Activated naive CD4-positive, alpha-beta T cell (primary cell): ENCODE results near the gene PLD2.

Source experiments
- DNase-seq, 4 experiments: peaks; one replicate each; lab custom pipeline; 2025; lab: John Stamatoyannopoulos, UW

Gene PLD2, protein sequence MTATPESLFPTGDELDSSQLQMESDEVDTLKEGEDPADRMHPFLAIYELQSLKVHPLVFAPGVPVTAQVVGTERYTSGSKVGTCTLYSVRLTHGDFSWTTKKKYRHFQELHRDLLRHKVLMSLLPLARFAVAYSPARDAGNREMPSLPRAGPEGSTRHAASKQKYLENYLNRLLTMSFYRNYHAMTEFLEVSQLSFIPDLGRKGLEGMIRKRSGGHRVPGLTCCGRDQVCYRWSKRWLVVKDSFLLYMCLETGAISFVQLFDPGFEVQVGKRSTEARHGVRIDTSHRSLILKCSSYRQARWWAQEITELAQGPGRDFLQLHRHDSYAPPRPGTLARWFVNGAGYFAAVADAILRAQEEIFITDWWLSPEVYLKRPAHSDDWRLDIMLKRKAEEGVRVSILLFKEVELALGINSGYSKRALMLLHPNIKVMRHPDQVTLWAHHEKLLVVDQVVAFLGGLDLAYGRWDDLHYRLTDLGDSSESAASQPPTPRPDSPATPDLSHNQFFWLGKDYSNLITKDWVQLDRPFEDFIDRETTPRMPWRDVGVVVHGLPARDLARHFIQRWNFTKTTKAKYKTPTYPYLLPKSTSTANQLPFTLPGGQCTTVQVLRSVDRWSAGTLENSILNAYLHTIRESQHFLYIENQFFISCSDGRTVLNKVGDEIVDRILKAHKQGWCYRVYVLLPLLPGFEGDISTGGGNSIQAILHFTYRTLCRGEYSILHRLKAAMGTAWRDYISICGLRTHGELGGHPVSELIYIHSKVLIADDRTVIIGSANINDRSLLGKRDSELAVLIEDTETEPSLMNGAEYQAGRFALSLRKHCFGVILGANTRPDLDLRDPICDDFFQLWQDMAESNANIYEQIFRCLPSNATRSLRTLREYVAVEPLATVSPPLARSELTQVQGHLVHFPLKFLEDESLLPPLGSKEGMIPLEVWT

DNA sequence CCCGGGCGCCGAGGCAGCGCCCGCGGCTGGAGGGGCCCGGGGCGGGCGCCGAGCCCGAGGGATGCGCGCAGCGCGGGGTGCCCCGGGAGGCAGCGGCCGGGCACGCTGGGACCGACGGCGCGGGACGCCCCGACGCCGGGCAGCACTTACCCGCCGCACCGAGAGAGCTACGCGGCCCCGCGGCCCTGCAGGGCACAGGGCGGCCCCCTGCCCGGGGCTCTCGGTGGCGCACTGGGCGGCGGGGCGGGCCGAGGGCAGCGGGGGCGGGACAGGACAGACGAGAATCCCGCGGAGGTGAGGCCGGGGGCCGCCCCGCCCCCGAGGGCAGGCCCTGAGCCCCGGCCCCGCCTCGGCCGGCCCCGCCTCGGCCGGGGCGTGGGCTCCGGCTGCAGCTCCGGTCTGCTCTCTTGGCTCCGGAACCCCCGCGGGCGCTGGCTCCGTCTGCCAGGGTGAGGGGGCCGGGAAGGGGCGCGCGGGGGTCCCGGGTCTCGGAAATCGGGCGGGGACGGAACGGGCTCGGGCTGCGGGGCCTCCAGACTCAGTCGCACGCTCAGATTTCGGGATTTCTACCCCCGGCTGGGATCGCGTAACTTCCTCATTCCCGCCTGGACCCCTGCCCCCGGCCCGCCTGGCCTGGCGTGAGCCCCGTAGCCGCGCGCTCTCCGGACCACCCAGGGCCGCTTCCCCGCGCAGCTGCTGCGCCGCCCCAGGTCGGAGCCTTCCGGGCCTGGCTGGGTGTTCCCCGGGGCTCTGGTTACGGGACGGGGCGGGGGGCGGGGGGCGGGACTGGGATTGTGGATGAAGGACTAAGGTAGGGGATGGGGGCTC lies at the start of gene PLD2:
PLD2 (plus strand) TSS at position 376 of the 828 bp plus-strand sequence. CDS start 621 bp downstream, outside the sequence.
- DNase-seq, result peak; percentile 38 to 80 (median 62)

DNA sequence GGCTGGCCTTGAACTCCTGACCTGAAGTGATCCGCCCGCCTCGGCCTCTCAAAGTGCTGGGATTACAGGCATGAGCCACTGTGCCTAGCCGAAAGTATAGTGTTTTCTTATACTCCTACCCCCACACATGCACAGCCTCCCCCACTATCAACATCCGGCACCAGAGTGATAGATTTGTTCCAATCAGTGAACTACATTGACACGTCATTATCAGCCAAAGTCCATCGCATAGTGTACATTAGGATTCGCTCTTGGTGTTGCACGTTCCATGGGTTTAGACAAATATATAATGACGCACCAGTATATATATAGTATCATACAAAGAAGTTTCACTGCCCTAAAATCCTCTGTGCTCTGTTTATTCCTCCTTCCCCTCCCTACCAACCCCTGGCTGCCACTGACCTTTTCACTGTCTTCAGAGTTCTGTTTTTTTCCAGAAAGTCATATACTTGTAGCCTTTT lies 47.1 kb upstream of the PLD2 start:
- DNase-seq, result no peak

DNA sequence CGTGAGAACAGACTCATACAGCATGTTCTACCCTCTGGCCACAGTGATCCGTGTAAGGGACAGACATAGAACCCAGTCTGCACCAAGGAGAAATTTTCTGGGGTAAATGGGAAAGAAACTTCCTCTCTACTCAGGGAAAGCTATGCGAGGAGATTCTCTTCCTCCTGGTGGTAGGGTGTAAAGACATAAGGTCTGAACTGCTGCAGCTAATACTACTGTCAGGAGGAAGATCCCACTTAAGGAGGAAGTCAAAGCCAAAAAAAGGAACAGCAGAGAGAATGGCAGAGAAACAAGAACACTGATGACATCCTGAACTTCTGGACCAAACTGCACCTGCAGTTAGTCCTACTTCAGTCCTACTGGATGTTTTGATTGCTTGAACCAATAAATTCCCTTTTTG lies 42.4 kb upstream of the PLD2 start:
- DNase-seq, result no peak

DNA sequence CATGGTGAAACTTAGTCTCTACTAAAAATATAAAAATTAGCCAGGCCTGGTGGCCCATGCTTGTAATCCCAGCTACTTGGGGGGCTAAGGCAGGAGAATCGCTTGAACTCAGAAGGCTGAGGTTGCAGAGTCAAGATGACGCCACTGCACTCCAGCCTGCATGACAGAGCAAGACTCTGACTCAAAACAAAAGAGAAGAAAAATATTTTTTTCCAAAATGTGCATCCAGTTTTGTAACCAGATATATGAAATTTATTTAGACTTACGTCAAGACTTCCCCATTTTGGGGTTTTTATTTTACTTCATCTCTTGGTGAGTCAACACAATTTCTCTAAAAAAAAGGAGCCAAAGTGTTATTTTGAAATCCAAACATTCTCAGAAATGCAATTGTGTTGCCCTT lies 40.8 kb upstream of the PLD2 start:
- DNase-seq, result no peak

DNA sequence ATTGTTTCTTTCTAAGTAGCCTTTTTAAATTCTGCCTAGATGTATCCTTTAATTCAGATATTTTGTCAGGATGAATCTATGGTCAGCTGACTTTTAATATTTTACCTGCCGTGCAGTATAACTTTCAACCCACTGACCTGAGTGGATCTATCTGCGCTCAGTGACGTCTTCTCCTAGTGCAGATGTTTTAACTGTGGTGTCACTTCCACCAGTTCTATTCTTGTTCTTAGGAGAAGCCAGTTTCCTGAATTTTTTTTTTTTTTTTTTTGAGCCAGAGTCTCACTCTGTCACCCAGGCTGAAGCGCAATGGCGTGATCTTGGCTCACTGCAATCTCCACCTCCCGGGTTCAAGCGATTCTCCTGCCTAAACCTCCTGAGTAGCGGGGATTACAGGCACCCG lies 40.2 kb upstream of the PLD2 start:
- DNase-seq, result no peak

DNA sequence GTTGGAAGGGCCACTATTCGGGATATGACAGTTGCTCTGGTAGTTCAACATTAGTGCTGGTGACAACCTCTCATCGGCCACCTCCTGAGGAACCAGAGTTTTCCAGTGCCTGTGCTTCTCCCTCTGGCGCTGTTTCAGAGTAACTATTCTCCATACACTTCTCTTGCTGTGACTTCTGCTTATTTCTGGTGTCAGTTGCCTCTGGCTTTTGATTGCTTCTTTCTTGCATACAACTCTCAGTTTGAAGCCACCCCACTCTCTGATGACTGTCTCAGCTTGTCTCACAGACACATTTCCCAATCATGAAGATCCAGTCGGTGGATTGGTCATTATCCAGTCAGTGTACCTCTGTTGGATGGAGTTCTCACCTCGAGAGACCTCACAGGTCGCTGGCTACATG lies 38.7 kb upstream of the PLD2 start:
- DNase-seq, result no peak

DNA sequence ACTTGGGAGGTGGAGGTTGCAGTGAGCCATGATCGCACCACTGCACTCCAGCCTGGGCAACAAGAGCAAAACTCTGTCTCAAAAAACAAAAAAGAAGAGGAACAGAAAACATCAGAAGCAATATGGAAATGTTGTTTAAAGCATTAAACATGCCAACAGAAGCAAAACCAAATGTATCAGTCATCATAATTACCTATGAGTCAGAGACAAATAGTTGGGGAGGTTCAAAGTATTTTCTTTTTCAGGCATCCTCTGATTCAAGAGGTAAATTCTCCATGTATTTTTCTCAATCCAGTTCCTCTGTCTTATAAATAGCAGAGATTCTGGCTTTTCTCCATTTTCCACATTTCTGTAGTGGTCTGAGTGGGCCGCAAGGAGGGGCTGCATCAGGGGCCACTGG lies 37.3 kb upstream of the PLD2 start:
- no peak for DNase-seq

DNA sequence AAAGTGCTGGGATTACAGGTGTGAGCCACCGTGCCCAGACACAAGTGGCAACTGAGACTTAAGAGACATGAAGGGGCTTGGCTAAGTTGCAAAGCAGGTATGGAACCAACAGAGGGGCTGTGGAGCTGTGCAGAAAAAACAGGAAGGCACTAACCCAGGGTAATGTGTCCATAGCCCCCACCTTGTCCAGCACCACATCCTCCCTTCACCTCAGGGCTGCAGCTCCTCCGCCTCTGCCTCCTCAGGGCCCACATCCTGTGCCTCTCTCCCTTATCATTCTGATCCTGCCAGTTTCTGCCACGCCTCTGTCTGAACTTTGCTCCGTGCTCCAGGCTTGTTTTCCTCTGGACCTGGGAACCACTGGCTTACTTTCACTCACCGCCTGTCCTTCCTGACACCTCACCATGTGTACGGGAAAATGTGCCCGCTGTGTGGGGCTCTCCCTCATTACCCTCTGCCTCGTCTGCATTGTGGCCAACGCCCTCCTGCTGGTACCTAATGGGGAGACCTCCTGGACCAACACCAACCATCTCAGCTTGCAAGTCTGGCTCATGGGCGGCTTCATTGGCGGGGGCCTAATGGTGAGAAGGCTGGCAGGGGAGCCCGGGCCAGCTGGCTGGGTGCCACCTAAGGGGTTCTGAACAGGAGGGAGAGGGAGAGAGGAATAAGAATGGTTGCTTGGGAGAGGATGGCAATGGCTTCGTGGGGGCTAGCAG lies 35.3 kb upstream of the PLD2 start, which contains the start of gene TM4SF5:
TM4SF5 (plus strand) TSS at position 368 of the 716 bp plus-strand sequence; CDS start at position 405, 37 bp downstream.
- no peak for DNase-seq

DNA sequence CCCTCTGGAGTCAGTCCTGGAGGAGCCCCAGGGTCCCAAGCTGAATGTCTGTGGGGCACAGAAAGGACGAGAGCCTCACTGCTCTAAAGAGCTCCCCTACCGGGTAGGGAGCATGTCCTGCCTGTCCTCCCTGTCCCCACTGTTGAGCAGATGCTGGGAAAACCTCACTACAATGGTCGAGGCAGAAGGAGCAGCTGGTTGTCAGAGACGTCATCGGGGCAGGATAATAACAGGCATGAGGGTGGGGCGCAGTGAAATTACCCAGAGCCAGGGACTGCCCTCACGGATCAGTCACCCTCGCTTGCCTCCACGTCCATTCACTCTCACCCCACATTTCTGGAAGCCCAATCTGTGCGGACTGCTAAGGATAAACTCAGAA lies 34.7 kb upstream of the PLD2 start:
- no peak for DNase-seq

DNA sequence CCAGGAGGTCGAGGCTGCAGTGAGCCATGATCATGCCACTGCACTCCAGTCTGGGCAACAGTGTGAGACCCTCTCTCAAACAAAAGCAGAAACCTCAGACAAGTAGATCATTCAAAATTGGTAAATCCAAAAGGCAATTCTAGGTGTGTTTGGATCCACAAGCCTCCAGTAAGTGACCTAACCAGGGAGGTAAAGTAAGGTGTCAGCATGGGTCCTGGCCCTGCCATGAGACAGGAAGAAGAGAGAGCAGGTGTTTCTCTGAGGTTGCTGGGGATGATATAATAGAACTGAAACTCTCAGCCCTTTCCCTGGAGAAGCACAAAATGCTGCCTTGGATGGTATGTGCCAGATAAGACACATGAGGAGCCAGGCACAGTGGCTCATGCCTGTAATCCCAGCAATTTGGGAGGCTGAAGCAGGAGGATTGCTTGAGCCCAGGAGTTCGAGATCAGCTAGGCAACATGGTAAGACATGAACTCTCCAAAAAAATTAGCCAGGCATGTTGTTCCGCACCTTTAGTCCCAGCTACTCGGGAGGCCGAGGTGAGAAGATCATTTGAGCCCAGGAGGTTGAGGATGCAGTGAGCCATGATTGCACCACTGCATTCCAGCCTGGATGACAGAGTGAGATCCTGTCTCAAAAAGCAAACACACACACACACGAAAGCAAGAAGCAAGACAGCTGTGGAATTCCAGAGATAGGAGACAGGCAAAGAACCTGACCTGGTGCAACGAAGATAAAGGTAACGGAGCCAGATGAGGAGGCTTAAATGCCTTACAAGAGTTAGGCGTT lies 28.8 kb upstream of the PLD2 start:
- DNase-seq, result no peak

DNA sequence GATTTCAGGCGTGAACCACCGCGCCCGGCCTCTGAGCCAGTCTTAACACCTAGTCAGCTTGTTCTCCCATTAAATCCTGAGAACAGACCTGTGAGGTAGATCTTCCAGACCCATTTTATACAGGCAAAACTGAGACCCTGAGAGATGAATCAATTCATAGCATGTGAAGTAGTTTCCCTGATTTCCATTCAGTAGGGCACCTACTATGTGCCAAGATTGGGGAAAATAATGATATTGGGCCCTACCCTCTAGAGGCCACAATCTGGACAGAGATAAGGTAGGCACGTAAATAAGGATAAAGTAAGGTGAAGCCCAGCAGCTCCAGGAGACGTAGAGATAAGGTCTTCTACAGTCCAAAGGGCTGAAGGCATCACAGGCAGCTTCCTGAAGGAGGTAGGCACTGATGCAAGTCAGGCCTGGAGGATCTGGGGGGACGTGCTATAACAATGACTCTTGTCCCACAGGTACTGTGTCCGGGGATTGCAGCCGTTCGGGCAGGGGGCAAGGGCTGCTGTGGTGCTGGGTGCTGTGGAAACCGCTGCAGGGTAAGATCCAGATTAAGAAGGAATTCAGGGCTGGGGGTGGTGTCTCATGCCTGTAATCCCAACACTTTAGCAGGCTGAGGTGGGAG lies 26.5 kb upstream of the PLD2 start:
- no peak for DNase-seq

DNA sequence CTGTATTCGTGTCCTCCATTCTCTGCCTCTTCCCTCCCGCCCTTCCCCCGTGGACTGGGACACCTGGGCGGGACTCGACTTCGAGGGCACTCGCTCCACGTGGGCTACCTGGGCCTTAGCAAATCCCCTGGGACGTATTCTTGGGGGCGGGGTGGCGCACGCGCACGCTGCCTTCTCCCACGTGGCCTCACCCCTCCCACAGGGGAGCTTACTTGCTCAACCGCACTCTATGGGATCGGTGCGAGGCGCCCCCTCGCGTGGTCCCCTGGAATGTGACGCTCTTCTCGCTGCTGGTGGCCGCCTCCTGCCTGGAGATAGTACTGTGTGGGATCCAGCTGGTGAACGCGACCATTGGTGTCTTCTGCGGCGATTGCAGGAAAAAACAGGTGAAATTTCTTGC lies 24.3 kb upstream of the PLD2 start:
- DNase-seq, result no peak

DNA sequence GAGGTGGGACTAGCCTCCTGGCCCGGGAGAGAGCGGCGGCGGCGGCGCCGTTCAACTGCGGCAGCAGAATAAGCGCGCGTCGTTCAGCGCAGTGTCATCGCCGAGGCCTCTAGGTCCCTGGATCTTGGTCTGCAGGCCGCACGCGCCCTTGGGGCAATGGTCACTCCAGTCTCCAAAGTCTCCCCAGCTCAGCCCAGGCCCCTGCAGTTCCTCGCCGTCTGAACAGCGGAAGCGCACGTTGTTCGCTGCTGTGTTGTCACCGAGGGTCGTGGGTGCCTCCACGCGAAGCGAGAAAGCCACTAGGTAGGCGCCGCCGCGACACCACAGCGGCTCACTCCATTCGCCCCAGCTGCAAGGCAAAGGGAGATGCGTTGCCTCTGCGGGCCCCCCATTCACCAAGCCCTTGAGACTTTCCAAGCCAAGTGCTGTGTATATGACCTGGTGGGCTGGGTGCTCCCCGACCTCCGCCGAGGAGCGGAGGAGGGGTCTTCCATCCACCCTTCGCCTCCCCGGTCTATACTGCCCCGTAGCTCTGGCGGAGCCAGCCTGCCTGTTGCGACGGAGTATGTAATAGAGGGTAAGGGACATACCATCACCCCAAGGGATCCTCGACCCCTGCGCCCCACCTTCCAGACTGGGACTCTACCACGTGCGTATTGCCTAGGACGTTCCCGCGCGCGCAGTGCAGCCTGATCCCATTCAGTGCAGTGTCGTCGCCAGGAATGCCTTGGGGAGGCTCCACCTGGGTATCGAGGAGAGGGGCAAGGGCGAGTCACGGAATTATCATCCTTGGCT lies 21.4 kb upstream of the PLD2 start:
- no peak for DNase-seq

DNA sequence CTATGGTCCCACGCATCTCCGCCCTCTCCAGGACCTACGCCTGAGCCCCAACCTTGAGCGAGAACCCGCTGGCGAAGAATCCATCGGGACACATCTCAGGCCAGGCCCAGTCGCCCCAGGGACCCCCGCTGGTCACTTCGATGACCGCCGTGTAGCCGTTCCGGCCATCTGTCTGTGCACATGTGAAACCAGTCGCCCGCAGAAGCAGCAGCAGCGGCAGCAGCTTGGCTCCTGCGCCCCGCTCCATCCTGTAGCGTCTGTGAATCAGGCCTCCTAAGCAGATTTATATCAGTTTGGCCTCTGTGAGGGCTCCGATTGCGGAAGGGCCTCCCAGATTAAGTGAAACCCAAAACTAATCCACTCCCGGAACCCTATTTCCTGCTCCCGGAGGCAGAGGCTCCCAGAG lies 20.8 kb upstream of the PLD2 start, which contains the start of gene VMO1:
VMO1 (minus strand) TSS at position 259 of the 406 bp plus-strand sequence; CDS start at position 247, 12 bp downstream.
- DNase-seq, result no peak

DNA sequence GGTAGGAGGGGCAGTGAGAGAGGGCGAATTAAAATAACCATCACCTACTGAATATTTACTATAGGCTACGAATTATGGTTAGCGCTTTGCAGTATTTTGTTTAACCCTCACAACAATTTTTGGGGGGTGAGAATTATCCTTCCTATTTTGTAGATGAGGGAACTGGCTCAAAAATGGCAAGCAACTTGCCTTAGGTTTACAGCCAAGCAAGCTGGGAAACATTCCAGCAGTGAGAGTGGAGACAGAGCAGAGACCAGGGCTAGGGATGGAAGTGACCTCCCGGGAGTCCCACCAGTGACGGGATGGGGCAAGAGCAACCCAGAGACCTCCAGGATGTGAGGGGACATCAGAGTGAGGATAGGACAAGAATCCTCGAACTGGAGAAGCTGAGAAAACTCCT lies 20.4 kb upstream of the PLD2 start:
- no peak for DNase-seq

DNA sequence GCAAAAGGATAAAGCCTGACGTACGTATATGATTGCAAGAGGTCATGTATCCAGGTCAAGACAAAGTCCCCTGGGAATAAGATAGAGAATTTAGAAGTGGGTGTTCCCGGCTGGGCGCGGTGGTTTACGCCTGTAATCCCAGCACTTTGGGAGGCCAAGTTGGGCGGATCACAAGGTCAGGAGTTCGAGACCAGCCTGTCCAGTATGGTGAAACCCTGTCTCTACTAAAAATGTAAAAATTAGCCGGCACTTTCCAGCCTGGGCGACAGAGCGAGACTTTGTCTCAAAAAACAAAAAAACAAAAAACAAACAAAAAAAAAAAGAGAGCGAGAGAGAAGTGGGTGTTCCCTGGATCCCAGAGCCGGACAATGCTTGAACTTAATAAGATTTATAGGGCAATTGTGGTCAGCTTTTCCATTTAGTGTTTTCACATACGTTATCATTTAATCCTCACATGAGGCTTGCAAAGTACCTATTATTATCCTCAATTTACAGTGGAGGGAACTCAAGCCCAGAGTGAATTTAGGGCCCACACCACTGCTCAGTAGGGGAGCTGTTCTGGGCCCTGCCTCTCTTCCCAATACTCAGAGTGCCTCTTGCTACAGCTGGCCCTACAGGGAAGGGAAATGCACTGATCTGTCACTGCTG lies 18.7 kb upstream of the PLD2 start:
- DNase-seq, result no peak

DNA sequence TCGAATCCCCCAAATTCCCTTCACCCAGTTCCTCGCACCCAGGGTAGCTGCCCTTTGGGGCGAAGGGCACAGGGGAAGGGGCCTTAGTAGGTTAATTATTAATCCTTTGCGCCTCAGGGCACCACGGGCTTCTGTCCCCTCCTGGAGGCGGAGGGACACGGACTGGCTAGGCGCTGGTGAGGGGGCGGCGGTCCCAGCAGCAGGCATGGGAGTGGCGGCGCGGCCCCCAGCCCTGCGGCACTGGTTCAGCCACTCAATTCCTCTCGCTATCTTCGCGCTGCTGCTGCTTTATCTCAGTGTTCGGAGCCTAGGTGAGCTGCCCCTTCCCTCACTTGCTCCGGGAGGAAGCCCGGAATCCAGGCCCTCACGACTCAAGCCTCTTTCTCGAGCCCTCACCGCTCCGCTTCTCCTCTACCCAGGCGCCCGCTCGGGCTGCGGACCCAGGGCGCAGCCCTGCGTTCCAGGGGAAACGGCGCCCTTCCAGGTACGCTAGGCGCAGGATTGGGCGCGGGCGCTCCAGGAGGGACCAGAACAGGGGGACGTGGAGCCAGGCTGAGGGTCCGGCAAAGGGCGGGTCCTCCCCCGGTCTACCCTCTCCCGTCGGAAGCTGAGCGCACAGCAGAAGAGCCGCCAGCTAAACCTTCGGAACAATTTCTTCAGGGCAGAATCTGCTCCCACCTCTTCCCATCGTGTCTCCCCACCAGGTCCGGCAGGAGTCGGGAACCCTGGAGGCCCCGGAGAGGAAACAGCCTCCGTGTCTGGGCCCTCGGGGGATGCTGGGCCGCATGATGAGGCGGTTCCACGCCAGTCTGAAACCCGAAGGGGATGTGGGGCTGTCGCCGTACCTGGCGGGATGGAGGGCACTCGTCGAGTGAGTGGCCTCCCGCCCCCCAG lies 17.9 kb upstream of the PLD2 start, which contains the start of gene GLTPD2:
GLTPD2 (plus strand) TSS at position 158 of the 894 bp plus-strand sequence; CDS start at position 206, 48 bp downstream.
- no peak for DNase-seq

DNA sequence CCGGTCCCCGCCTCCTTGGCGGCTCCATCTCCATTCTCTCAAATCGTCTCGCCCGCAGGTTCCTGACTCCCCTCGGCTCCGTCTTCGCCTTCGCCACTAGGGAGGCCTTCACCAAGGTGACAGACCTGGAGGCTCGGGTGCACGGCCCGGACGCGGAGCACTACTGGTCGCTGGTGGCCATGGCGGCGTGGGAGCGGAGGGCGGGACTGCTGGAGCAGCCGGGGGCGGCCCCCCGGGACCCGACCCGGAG lies 17.3 kb upstream of the PLD2 start:
- peak in 1 of 4 experiments; percentile 39 for DNase-seq
